Measurements from ENCODE around the gene FAM98C.
A peak's percentile ranks its signal among the peaks of the same experiment; 100 is the strongest.

Gene FAM98C

GRCh38 chr19:38413416-38413815 lies 10.5 kb downstream of the FAM98C start:
- Histone ChIP-seq H2AFZ (ENCODE audit: low read length) (no peak overlapping the region), H3K9me2 (ENCODE audit: low read depth, low read length) (no peaks in the 10 kb centered on the region), H4K20me1 (ENCODE audit: insufficient read depth, low read length) (no peaks in the 10 kb centered on the region), H3K79me2 (ENCODE audit: insufficient read depth, low read length) (no peaks in the 10 kb centered on the region), H3K9me3 (ENCODE audit: low read length) (no peaks in the 10 kb centered on the region), H3F3A (ENCODE audit: insufficient read depth, low read length) (no peaks in the 10 kb centered on the region), H3K36me3 (ENCODE audit: insufficient read depth, low read length) (no peaks in the 10 kb centered on the region), H3K4me2 (ENCODE audit: low read length) (no peak overlapping the region), H3K4me3 (ENCODE audit: low read depth, low read length, poor library complexity, severe bottlenecking) (no peak overlapping the region), H3K27ac (ENCODE audit: low read depth, low read length, poor library complexity, severe bottlenecking) (no peak overlapping the region), H3K9ac (ENCODE audit: low read length) (no peak overlapping the region), H3K27me3 (ENCODE audit: insufficient read depth, low read length) (no peaks in the 10 kb centered on the region; the same call in 1 of the 2 replicates), H3K4me1 (ENCODE audit: insufficient read depth, low read length, severe bottlenecking) (peaks cover 12% of the 10 kb centered on the region)
- TF ChIP-seq EZH2 (IDR thresholded peaks at IDR 0.05; ENCODE audit: borderline replicate concordance, low read length), result no peak
- no peak for TF ChIP-seq CTCF (IDR thresholded peaks at IDR 0.05; ENCODE audit: low read length)

GRCh38 chr19:38417146-38417543 lies 14.3 kb downstream of the FAM98C start:
- H3K4me3 ChIP-seq (ENCODE audit: low read depth, low read length, poor library complexity, severe bottlenecking), result no peak overlapping the region
- no peaks in the 10 kb centered on the region for H3F3A ChIP-seq (ENCODE audit: insufficient read depth, low read length)
- no peaks in the 10 kb centered on the region for H3K9me2 ChIP-seq (ENCODE audit: low read depth, low read length)
- peak overlapping the region; percentile 62; the same call in 1 of the 2 replicates for H3K4me2 ChIP-seq (ENCODE audit: low read length)
- no peaks in the 10 kb centered on the region for H3K36me3 ChIP-seq (ENCODE audit: insufficient read depth, low read length)
- H3K4me1 ChIP-seq (ENCODE audit: insufficient read depth, low read length, severe bottlenecking), result peaks cover 14% of the 10 kb centered on the region
- no peaks in the 10 kb centered on the region; the same call in 1 of the 2 replicates for H3K27me3 ChIP-seq (ENCODE audit: insufficient read depth, low read length)
- no peak overlapping the region for H3K9ac ChIP-seq (ENCODE audit: low read length)
- TF ChIP-seq EZH2 (IDR thresholded peaks at IDR 0.05; ENCODE audit: borderline replicate concordance, low read length) (no peak), CTCF (IDR thresholded peaks at IDR 0.05; ENCODE audit: low read length) (no peak)
- H3K27ac ChIP-seq (ENCODE audit: low read depth, low read length, poor library complexity, severe bottlenecking), result no peak overlapping the region
- H3K79me2 ChIP-seq (ENCODE audit: insufficient read depth, low read length), result no peaks in the 10 kb centered on the region
- no peaks in the 10 kb centered on the region for H4K20me1 ChIP-seq (ENCODE audit: insufficient read depth, low read length)
- no peak overlapping the region for H2AFZ ChIP-seq (ENCODE audit: low read length)
- H3K9me3 ChIP-seq (ENCODE audit: low read length), result no peaks in the 10 kb centered on the region

GRCh38 chr19:38417544-38418506 lies 14.9 kb downstream of the FAM98C start:
- TF ChIP-seq CTCF (IDR thresholded peaks at IDR 0.05; ENCODE audit: low read length), result no peak
- TF ChIP-seq EZH2 (IDR thresholded peaks at IDR 0.05; ENCODE audit: borderline replicate concordance, low read length), result no peak
- H3K36me3 ChIP-seq (ENCODE audit: insufficient read depth, low read length), result no peaks in the 10 kb centered on the region
- H3K79me2 ChIP-seq (ENCODE audit: insufficient read depth, low read length), result no peaks in the 10 kb centered on the region
- H3K4me3 ChIP-seq (ENCODE audit: low read depth, low read length, poor library complexity, severe bottlenecking), result peak overlapping the region; percentile 54
- peaks cover 14% of the 10 kb centered on the region for H3K4me1 ChIP-seq (ENCODE audit: insufficient read depth, low read length, severe bottlenecking)
- H4K20me1 ChIP-seq (ENCODE audit: insufficient read depth, low read length), result no peaks in the 10 kb centered on the region
- H3K9me2 ChIP-seq (ENCODE audit: low read depth, low read length), result no peaks in the 10 kb centered on the region
- no peak overlapping the region; the same call in 1 of the 2 replicates for H3K9ac ChIP-seq (ENCODE audit: low read length)
- H2AFZ ChIP-seq (ENCODE audit: low read length), result no peak overlapping the region
- H3K4me2 ChIP-seq (ENCODE audit: low read length), result peak overlapping the region; percentile 62
- H3F3A ChIP-seq (ENCODE audit: insufficient read depth, low read length), result no peaks in the 10 kb centered on the region
- no peaks in the 10 kb centered on the region; the same call in 1 of the 2 replicates for H3K27me3 ChIP-seq (ENCODE audit: insufficient read depth, low read length)
- no peaks in the 10 kb centered on the region for H3K9me3 ChIP-seq (ENCODE audit: low read length)
- no peak overlapping the region for H3K27ac ChIP-seq (ENCODE audit: low read depth, low read length, poor library complexity, severe bottlenecking)
